HL-60 (cell line): ENCODE results near the gene MAGI3.

Experiments
- CTCF ChIP-seq: IDR thresholded peaks from one replicate; pipeline ENCODE4 v1.5.1; 2011; ENCODE audit warnings: low read length, control low read depth, inconsistent platforms; ENCODE audit not compliant: insufficient read depth
- POLR2AphosphoS5 ChIP-seq: IDR thresholded peaks from 2 replicates; pipeline ENCODE4 v1.6.1; 2012; ENCODE audit warnings: low read depth
- REST ChIP-seq: IDR thresholded peaks from 2 replicates; pipeline ENCODE4 v1.6.1; 2012; ENCODE audit warnings: low read depth; ENCODE audit not compliant: insufficient replicate concordance
- SPI1 ChIP-seq: IDR thresholded peaks from 2 replicates; pipeline ENCODE4 v1.6.1; 2012; ENCODE audit warnings: low read depth, mild to moderate bottlenecking, borderline replicate concordance

GRCh38 chr1:113451710-113452109 lies 61.4 kb downstream of the MAGI3 start:
- no peak for TF ChIP-seq REST
- no peak for TF ChIP-seq CTCF
- TF ChIP-seq POLR2AphosphoS5: no peak
- TF ChIP-seq SPI1: no peak
